ENCODE data around the gene POFUT2. TPM values are rescaled to one million over a fixed set of nuclear protein-coding genes. Genes with fewer than 3 reads are reported as not detected.
A peak's percentile ranks its signal among the peaks of the same experiment; 100 is the strongest.
"Not testable (repeated sequence)": the region's sequence is repeated elsewhere in the genome, so short reads cannot be mapped to it uniquely, and the experiment has no call there.

POFUT2 gene
- total RNA-seq, 2 donors from 2014 or later: 16.5 to 23.5 TPM

- Mint-ChIP-seq H3K36me3 (no peaks in the 10 kb centered on the region), H3K9me3 (no peaks in the 10 kb centered on the region), H3K27me3 (peaks cover 0 to 3% of the 10 kb centered on the region in 2 donors), H3K4me3 (no peak overlapping the region), H3K27ac (no peak overlapping the region), H3K4me1 (ENCODE audit: low read depth in 2 of 2) (no peaks in the 10 kb centered on the region)
- ATAC-seq (no peak), DNase-seq (ENCODE audit: low spot score) (no peak)
These were observed 34.7 kb upstream of the POFUT2 start for GRCh38 chr21:45322231-45322959.

- no peaks in the 10 kb centered on the region for H3K4me1 Mint-ChIP-seq (ENCODE audit: low read depth in 2 of 2)
- no peak overlapping the region for H3K27ac Mint-ChIP-seq
- no peaks in the 10 kb centered on the region for H3K36me3 Mint-ChIP-seq
- no peak overlapping the region for H3K4me3 Mint-ChIP-seq
- no peaks in the 10 kb centered on the region for H3K9me3 Mint-ChIP-seq
- H3K27me3 Mint-ChIP-seq: peaks cover 0 to 3% of the 10 kb centered on the region in 2 donors
- no peak for DNase-seq (ENCODE audit: low spot score)
- ATAC-seq: peak in 1 of 2 donors; percentile 4
These were observed 32.7 kb upstream of the POFUT2 start for GRCh38 chr21:45320261-45321025.

GRCh38 chr21:45319461-45320211 is 31.9 kb upstream of the POFUT2 start:
- no peak overlapping the region for H3K4me3 Mint-ChIP-seq
- H3K27ac Mint-ChIP-seq: no peak overlapping the region
- H3K27me3 Mint-ChIP-seq: peaks cover 0 to 4% of the 10 kb centered on the region in 2 donors
- DNase-seq (ENCODE audit: low spot score): no peak
- ATAC-seq: no peak
- no peaks in the 10 kb centered on the region for H3K4me1 Mint-ChIP-seq (ENCODE audit: low read depth in 2 of 2)
- no peaks in the 10 kb centered on the region for H3K36me3 Mint-ChIP-seq
- H3K9me3 Mint-ChIP-seq: no peaks in the 10 kb centered on the region

DNA sequence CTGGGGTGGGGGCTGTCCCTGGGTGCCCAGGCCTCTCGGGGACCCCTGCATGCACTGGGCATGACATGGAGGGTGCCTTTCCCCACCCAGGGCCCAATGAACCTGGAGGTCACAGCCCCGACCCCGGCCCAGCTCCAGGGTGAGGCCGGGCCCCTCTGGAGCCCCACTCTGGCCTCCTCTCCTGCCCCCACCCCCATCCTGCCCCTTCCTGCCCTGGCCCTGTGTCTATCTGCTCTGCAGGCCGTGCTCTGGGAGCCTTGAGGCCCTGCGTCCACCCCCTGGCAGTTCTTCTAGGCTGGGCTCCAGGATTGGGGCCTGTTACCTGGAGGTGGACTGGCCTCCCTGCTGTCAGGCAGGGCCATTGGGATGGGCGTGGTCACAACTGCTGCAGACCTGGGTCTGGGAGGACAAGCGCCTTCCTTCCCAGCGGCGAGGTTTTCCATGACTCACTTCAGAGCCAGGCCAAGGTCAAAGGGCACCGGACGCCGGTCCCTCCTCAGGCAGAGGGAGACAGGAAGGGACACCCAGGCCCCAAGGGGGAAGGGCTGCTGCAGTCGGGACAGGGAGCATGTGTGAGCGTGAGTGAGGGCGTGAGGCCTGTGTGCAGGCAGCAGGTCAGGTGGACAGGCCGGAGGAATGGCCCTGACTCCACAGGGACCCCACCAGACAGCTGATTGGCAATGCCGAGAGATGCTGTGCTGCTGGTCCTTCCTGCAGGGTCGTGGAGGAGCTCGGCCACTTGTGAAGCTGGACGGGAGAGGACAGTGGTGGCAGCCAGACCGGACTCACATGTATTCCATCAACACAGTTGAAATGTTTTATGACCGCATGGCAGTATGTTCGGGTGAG is 31.1 kb upstream of the POFUT2 start:
- no peak for ATAC-seq
- Mint-ChIP-seq H3K27ac (no peak overlapping the region), H3K9me3 (no peaks in the 10 kb centered on the region), H3K4me3 (no peak overlapping the region), H3K36me3 (no peaks in the 10 kb centered on the region), H3K27me3 (peaks cover 0 to 12% of the 10 kb centered on the region in 2 donors), H3K4me1 (ENCODE audit: low read depth in 2 of 2) (no peaks in the 10 kb centered on the region)
- no peak for DNase-seq (ENCODE audit: low spot score)

GRCh38 chr21:45318146-45318555 is 30.5 kb upstream of the POFUT2 start:
- Mint-ChIP-seq H3K36me3 (no peaks in the 10 kb centered on the region), H3K4me3 (no peak overlapping the region), H3K9me3 (no peaks in the 10 kb centered on the region), H3K27me3 (peaks cover 5 to 16% of the 10 kb centered on the region in 2 donors), H3K27ac (no peak overlapping the region), H3K4me1 (ENCODE audit: low read depth in 2 of 2) (no peaks in the 10 kb centered on the region)
- ATAC-seq (no peak), DNase-seq (ENCODE audit: low spot score) (no peak)

- no peak overlapping the region for H3K27ac Mint-ChIP-seq
- DNase-seq (ENCODE audit: low spot score): no peak
These were observed 29.9 kb upstream of the POFUT2 start for GRCh38 chr21:45317398-45318145.

DNA sequence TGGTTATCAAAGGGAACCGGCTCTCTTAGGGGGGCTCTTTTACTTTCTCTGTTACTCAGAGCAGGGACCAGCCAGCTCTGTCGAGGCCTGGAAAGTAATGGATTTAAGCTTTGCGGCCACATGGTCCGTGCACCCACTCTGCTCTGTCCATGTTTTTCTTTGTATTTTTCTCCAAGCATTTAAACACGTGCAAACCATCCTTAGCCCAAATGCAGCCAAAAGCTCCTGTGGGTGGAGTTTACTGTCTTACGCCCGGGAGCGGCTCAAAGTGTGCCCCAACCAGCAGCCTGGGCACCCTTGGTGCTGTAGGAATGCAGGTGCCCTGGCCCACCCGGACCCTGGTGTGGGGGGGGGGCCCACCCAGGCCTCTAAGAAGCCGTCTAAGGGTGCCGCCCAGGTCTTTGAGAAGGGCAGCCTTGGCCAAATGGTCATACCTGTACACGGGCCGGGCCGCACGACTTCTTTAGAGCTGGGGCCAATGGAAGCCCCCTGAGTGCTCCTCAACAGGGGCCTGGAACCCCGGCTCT is 29.2 kb upstream of the POFUT2 start:
- H3K9me3 Mint-ChIP-seq: no peaks in the 10 kb centered on the region
- no peak overlapping the region for H3K4me3 Mint-ChIP-seq
- no peak overlapping the region for H3K27ac Mint-ChIP-seq
- no peaks in the 10 kb centered on the region for H3K4me1 Mint-ChIP-seq (ENCODE audit: low read depth in 2 of 2)
- no peak for DNase-seq (ENCODE audit: low spot score)
- peaks cover 14 to 20% of the 10 kb centered on the region in 2 donors for H3K27me3 Mint-ChIP-seq
- no peaks in the 10 kb centered on the region for H3K36me3 Mint-ChIP-seq
- no peak for ATAC-seq

More at GRCh38 chr21:45317398-45318145, 29.9 kb upstream of the POFUT2 start:
- Mint-ChIP-seq H3K9me3 (no peaks in the 10 kb centered on the region), H3K27me3 (peaks cover 8 to 19% of the 10 kb centered on the region in 2 donors), H3K36me3 (no peaks in the 10 kb centered on the region), H3K4me3 (no peak overlapping the region), H3K4me1 (ENCODE audit: low read depth in 2 of 2) (no peaks in the 10 kb centered on the region)
- ATAC-seq: no peak

GRCh38 chr21:45315676-45316470 is 28.2 kb upstream of the POFUT2 start:
- H3K36me3 Mint-ChIP-seq: not testable (repeated sequence)

DNA sequence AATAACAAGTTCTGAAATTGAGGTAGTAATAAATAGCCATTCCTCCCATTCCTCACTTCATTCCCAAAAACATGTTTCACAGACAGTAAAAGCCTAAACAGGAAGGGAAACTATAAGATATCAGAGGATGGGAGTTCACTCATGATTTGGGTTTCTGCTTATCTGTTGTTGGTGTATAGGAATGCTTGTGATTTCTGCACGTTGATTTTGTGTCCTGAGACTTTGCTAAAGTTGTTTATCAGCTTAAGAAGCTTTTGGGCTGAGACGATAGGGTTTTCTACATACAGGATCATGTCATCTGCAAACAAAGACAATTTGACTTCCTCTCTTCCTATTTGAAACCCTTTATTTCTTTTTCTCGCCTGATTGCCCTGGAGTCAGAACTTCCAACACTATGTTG is 26.0 kb upstream of the POFUT2 start:
- H3K9me3 Mint-ChIP-seq: no peaks in the 10 kb centered on the region
- no peak for ATAC-seq
- H3K36me3 Mint-ChIP-seq: no peaks in the 10 kb centered on the region
- no peak for DNase-seq (ENCODE audit: low spot score)
- H3K4me3 Mint-ChIP-seq: no peak overlapping the region
- no peaks in the 10 kb centered on the region for H3K4me1 Mint-ChIP-seq (ENCODE audit: low read depth in 2 of 2)
- H3K27ac Mint-ChIP-seq: no peak overlapping the region
- H3K27me3 Mint-ChIP-seq: peaks cover 21 to 31% of the 10 kb centered on the region in 2 donors

More at GRCh38 chr21:45315676-45316470, 28.2 kb upstream of the POFUT2 start:
- not testable (repeated sequence) for H3K9me3 Mint-ChIP-seq; H3K4me3 Mint-ChIP-seq; ATAC-seq; H3K27ac Mint-ChIP-seq; H3K4me1 Mint-ChIP-seq (ENCODE audit: low read depth in 2 of 2); DNase-seq (ENCODE audit: low spot score)
- peaks cover 21 to 25% of the 10 kb centered on the region in 2 donors for H3K27me3 Mint-ChIP-seq

GRCh38 chr21:45313015-45313414 is 25.3 kb upstream of the POFUT2 start:
- no peaks in the 10 kb centered on the region for H3K4me1 Mint-ChIP-seq (ENCODE audit: low read depth in 2 of 2)
- H3K27ac Mint-ChIP-seq: no peak overlapping the region
- ATAC-seq (peak in 1 of 2 donors; percentile 36), DNase-seq (ENCODE audit: low spot score) (no peak)
- no peak overlapping the region for H3K4me3 Mint-ChIP-seq
- H3K36me3 Mint-ChIP-seq: no peaks in the 10 kb centered on the region
- H3K27me3 Mint-ChIP-seq: peaks cover 21 to 32% of the 10 kb centered on the region in 2 donors
- no peaks in the 10 kb centered on the region for H3K9me3 Mint-ChIP-seq

GRCh38 chr21:45312296-45312695 is 24.6 kb upstream of the POFUT2 start:
- no peak for ATAC-seq
- Mint-ChIP-seq H3K9me3 (no peaks in the 10 kb centered on the region), H3K4me3 (no peak overlapping the region), H3K27me3 (peaks cover 21 to 36% of the 10 kb centered on the region in 2 donors), H3K36me3 (no peaks in the 10 kb centered on the region), H3K27ac (no peak overlapping the region), H3K4me1 (ENCODE audit: low read depth in 2 of 2) (no peaks in the 10 kb centered on the region)
- no peak for DNase-seq (ENCODE audit: low spot score)

DNA sequence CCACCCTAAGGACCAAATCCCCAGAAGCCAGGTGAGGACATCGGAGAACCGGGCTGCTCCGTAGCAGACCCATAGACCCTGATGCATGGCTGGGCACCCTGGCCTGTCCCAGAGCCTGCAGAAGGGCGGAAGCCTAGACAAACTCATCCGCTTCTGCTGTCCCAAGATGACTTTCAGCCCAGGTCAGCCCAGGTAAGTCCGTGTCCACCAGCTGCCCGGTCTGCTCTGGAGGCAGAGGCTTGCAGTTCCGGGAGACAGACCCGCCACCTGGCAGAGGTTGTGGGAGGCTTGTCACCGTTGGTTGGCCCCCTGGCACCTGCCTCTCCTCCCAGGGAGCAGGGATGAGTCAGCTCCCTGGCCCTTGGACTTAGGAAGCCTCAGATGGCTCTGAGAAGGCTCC is 22.8 kb upstream of the POFUT2 start:
- Mint-ChIP-seq H3K9me3 (no peaks in the 10 kb centered on the region), H3K4me3 (no peak overlapping the region), H3K36me3 (no peaks in the 10 kb centered on the region), H3K4me1 (ENCODE audit: low read depth in 2 of 2) (no peaks in the 10 kb centered on the region), H3K27me3 (peaks cover 21 to 36% of the 10 kb centered on the region in 2 donors), H3K27ac (no peak overlapping the region)
- ATAC-seq (peak; percentile 18 to 32), DNase-seq (ENCODE audit: low spot score) (peak; percentile 12)
